Daoy (cell line): ENCODE data around the gene HOXB3. TPM values are rescaled to one million over a fixed set of nuclear protein-coding genes. Genes with fewer than 3 reads are reported as not detected.
"Not testable (repeated sequence)": the region's sequence is repeated elsewhere in the genome, so short reads cannot be mapped to it uniquely, and the experiment has no call there.

Experiments used
- DNase-seq: peaks from one replicate; pipeline ENCODE4 v3.0.0-alpha.2; 2015; ENCODE audit warnings: low read depth
- total RNA-seq: library from RNA; depleted of rRNA; stranded (reverse); fragments of >200 nt; shearing (Covaris generic); gene quantifications from 2 replicates; pipeline ENCODE4 v1.2.3, GENCODE V29; 2014

The HOXB3 gene
- total RNA-seq, 1 experiment from 2014 or later, result 1.3 TPM

DNA sequence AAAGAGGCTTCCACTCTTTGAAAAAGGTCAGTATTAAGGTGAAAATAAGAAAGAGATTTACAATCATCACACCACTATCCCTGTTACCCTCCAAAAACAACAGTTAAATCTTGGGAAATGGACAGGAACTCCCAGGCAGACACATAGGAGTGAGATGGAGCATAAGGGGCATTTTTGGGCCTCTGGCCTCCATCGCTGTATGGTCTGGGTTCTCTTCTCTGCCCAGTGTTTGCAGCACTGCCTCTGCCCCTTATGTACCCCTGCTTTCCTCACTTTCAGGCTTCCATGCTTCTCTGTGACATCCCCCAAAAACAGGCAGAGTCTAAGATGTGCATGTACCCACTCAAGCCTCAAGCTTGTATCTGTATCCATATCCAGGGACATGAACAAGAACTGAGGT is 44.5 kb downstream of the HOXB3 start:
- no peak for DNase-seq

DNA sequence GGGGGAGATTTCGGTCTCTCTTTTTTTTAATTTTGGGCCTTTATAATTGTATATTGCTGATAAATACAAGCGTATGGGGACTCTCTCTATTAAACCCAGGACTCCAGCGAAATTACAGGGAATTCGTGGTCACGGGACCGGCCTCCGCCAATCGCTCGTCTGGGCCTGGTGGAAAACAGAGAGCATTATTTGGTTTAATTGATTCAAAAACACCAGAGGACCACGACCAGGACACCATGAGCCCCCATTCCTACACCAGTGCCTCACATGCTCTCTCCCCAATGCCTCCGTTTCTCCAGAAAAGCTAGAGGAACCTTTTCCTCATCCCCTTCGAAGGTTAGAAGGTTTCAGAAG is 45.0 kb downstream of the HOXB3 start, which contains the start of gene HOXB2:
Gene HOXB2, minus strand, starts transcription at position 88 of the 354 bp plus-strand sequence. CDS start 198 bp downstream, outside the sequence.
- peak; percentile 46 for DNase-seq

DNA sequence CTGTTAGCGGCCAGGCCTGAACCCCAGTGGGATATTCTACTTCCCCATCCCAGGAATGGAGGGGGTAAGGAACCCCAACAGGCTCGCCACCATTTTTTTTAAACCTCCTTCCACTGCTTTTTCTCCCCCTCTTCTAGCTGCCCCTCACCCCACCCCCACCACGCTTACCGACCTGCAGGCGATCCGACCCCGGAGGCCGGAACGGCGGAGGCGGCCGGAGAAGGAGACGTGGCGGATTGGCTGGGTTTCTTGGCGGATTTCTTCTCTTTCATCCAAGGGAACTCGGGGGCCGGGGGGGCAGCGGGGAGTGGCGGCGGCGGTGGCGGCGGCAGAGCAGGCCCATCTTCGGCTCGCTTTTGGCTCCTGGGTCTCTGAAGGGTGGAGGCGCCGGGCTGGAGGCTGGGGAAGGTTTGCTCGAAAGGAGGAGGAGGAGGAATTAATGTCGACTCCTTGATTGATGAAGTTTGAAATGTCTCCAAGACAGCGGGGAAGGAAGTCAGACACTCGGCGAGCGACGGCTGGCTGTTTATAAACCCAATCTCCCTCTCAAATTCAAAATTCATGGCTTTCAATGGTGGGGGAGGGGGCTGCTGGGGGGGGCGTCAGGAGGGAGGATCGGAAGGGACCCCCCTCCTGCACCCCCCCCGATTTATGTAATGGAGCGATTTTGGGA is 45.6 kb downstream of the HOXB3 start:
- peak; percentile 61 for DNase-seq

DNA sequence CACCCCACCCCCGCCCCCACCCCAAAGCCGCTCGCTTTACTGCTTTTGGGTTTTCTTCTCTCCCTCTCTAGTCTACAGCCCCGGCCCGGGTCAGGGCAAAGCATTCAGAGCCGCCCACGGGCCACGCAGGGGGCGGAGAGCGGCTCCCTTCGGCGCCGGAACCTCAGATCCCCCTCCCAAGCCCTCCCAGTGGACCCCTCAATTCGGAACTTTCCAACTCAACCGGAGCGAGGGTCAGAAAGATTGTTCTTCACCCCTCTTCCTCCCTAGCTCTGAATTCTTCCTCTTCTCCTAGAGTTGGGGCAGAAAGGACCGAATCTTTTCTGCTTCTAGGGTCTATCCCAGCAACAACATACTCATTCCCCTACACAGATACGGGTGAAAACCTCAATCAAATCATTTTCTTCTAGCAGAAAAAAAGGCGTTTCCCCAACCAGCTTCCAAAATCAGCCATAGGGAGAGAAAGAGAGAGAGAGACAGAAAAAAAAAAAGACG is 46.1 kb downstream of the HOXB3 start:
- no peak for DNase-seq

DNA sequence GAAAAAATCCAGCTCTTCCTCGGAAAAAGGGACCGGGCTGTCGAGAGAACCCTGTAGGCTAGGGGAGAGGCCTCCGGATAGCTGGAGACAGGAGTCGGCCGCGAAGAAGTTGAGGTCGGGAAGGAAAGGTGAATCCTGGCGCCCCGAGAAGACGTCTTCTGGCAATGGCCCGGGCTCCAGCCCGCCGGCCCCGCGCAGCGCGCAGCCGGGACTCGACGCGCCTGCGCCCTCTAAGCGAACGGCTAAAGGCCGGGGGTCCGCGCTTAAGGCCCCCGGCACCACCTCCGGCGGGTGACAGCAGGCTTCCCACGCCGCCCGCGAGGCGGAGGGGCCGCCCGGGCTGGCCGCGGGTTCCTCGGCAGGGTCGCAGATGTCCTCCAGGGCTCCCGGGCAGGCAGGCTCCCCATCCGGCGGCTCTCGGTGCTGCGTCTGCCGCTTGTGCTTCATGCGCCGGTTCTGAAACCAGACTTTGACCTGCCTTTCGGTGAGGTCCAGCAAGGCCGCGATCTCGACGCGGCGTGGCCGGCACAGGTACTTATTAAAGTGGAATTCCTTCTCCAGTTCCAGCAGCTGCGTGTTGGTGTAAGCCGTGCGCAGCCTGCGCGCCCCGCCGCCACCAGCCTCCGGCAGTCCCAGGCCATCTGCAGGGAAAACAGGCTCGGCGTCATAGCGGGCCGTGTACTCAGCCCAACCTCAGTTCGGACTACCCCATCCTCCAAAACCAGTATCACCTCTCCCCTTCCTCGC is 46.8 kb downstream of the HOXB3 start:
- peak; percentile 59 for DNase-seq

DNA sequence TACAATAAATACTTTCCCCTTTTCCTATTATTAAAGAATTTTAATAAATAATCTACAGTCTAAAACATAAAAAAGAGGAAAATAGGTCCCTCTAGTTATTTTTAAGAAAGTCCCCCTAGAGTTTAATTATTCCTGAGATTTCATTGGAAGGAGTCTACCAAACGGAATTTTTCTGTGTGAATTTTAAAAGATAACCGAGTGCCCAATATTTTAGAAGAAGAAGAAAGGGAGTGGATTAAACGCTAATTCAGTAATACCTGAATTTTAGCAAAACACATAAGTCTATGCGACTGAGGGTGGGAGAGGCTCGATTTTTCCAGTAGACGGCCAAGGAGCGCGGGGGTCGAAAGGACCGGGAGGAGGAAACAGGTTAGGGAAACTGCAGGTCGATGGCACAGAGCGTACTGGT is 47.3 kb downstream of the HOXB3 start:
- DNase-seq, result no peak

DNA sequence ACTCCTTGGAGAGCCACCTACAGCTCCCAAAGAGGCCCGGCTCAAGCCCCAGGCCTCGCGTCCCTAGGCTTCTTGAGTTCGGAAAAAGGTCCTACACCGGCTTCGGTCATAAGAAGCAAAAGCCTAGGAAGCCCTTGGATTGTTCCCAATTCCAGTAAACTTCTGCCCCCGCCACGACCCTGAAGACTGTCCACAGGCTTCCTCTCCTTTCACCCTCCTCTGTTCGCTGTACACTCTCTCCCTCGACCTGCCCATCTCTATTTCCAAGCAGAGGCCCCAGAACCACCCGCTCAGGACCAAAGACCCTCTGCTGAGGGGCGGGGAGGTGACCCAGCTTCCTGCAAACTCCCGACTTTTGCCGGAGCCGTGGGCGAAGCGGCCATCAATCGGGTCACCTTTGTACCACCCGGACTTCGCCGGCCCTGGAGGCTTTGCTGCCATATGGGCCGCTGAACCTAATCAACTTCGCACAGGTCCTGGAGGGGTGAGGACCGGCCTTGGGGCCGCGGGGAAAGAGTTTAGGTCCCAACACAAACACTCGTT is 47.9 kb downstream of the HOXB3 start:
- DNase-seq, result peak; percentile 42

DNA sequence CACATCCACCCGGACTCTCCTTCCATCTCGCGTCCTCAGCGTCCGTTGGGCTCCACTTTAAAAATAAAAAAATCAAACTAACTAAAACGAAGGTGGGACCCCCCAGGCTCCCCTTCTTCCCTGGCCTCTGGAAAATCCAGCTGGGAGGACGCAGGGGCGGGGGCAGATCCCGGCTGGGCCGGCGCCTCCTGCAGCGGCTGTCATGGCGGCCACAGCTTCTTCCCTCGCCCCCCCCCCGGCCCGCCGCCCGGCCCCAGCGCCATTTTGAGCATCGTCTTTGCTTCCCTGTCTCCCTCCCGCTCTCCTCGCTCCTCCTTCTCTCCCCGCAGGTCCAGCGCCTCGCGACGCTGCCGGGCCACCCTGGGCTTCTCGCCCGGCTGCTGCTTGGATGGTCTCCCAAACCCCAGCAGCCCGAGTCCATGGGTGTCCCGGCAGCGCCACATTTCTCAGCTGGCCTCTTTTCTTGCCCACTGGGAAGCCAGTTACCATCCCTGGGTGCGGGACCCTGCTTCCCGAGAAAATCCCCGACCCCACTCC is 48.4 kb downstream of the HOXB3 start:
- peak; percentile 76 for DNase-seq

DNA sequence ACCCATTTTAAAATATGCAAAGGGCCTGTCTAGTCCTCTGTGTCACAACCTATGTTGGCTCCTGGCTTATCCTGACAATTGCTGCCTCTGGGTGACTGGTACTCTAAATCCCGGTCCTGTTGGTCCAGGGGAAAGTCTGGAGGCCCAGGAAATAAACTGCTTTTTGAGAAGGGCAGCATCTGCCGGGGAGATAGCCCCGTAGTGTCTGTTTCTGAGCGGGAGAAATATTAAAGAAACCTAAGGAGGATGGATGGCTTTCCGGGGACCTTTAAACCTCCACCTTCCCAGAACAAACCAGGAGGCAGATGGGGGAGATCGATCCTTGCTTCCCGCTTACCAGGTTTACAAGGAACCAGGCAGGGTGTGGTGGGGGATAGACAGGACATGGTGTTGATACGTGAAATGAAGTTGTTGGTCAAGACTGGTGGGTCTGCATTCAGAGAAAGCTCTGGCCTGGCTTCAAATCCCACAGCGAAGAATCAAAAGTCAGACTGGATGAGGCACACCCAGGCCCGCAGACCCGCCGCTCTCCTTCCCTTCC is 48.9 kb downstream of the HOXB3 start:
- no peak for DNase-seq

DNA sequence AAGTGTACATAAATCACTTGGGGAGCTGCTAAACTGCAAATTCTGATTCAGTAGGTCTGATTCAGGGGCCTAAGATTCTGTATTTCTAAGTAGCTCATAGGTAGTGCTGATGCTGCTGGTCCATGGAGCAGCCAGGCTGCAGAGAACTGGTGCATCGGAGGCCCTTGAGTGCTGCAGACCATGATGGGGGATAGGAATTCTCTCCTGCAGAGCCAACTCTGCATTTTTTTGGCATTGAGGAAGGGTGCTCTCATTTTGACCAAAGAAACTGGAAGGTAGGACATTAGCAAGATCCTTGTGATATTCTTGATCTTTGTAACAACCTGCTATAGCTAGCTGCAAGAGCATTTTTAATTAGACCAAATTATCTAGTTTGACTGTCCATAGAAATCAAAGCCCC is 49.8 kb downstream of the HOXB3 start:
- DNase-seq, result no peak

DNA sequence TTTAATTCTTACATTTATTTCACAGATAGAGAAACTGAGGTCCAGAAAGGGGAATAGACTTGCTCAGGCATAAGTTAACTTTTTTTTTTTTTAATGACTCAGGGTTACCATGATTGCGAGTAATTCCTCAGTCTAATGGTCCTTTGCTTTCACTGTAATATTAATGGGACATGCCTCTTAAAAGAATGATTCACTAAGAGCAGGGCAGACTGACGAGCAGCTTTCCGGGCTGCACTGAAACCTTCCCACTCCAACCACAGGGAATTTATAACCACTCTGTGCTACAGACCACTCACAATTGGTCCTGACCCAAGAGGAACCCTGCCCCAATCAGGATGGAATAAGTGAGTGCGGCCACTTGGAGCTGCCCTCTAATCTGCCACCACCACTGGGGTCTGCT is 50.9 kb downstream of the HOXB3 start:
- DNase-seq, result peak; percentile 68

DNA sequence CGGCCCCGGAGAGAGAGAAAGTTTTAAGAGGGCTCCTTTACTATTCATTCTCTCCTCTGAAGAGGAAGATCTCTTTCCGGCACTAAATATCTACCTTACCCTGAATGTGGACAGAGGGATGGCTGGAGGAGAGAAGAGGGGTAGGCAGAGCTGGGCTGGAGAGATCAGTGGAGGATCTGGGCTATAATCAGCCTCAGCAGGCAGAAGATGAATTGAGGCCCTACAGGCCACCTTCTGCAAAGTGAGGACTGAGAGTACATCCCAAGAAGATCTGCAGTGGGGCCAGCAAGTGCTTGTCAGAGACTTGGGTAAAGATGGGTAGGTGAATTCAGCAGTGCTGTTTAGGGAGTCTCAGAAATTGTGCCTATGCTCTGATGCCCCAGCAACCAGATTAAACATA is 52.7 kb downstream of the HOXB3 start:
- no peak for DNase-seq

DNA sequence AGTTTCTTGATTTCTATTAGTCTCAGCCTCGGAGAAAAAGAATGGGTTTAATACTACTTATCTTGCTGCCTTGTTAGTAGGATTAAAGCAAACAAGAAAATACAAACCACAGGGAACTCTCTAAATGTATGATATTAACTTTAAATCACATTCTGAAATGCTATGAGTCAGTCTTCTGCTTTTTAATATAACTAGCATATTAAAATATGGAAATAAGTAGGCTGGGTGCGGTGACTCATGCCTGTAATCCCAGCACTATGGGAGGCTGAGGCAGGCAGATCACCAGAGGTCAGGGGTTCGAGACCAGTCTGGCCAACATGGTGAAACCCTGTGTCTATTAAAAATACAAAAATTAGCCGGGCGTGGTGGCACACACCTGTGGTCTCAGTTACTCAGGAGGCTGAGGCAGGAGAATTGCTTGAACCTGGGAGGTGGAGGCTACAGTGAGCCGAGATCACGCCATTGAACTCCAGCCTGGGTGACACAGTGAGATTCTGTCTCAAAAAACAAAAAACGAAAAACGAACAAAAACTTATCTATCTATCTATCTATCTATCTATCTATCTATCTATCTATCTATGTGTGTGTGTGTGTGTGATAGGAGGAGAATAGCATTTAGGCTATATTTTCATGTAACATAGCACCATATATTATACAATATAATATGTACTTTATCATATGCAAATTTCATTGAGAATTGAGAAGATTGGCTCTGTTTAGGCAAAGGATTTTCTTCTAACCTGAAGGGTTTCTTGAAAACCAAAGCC is 54.1 kb downstream of the HOXB3 start:
- DNase-seq, result not testable (repeated sequence)

DNA sequence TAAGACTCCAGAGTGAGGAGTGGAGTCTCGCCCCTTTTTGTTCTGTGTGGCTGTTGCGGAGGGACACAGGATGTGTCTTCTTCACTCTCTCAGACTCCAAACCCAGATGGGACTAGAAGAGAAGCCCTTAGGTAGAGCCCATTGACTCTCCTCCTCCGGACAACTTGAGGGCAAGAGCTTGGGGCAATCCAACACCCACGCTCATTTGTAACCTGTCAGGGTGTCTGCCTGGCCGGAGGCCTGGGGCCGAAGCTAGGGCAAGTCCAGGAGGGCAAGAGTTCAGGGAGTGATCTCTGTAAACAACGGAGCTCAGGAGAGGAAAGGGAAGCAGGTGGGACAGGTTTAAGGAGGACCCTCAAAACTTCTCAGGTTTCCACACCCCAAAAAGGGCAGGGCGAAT is 57.8 kb downstream of the HOXB3 start:
- DNase-seq, result no peak

DNA sequence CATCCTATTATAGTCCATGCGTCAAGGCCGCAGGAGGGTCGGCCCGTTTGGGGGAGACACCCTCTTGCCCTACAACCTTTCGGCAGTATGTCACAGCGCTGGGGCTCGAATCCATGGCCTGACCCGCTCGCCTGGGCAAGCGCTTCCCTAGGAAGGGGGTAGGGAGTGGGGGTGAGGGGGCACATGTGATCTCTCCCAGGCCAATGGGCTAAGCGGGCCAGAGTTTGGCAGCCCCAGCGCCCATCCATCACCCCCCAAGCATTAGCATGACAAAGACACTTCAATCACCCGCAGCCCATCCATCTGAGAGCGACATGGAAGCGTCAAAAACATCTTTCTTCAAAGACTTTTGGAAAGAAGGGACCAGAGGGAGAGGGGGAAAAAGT is 59.2 kb downstream of the HOXB3 start, which contains the start of gene HOXB1:
Gene HOXB1, minus strand, starts transcription at position 125 of the 386 bp plus-strand sequence. Its CDS starts 107 bp downstream, at position 18.
- DNase-seq, result no peak

DNA sequence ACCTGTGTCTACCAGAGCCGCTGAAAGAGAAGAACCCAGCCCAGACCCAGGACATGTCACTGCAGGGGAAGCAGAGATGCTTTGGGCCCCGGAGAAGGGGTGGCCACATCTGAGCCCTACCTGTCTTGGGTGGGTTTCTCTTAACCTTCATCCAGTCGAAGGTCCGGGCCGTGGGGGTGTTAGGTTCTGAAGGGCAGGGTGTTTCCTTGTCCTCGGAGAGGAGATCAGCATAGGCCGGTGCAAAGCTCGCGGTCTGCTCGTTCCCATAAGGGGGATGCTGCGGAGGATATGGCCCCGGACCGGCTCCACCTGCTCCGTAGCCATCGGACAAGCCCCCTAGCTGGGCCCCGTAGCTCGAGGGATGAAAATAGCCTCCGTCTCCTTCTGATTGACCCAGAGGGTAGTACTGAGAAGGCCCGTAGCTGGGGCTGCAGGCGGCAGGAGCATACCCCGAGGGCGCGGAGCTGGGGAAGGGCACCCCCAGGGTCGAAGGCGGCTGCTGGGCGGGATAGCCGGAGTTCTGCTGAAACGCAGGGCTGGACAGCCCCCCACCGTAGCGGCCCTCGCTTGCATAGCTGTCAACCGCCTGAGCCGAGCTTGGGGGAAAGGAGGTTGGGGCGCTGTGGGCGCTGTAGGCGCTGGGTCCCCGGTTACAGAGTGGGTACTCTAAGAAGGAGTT is 59.7 kb downstream of the HOXB3 start:
- DNase-seq, result no peak

DNA sequence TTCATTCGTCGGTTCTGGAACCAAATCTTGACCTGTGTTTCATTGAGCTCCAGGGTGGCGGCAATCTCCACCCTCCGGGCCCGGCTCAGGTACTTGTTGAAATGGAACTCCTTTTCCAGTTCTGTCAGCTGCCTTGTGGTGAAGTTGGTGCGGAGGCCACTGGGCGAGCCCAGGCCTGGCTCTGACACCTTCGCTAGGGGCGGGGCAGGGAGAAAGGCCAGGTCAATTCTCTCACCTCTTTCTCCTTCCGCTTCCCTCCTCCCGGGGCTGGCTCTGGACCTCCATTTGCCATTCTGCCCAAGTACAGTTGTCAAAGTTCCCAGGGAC is 60.4 kb downstream of the HOXB3 start:
- no peak for DNase-seq

DNA sequence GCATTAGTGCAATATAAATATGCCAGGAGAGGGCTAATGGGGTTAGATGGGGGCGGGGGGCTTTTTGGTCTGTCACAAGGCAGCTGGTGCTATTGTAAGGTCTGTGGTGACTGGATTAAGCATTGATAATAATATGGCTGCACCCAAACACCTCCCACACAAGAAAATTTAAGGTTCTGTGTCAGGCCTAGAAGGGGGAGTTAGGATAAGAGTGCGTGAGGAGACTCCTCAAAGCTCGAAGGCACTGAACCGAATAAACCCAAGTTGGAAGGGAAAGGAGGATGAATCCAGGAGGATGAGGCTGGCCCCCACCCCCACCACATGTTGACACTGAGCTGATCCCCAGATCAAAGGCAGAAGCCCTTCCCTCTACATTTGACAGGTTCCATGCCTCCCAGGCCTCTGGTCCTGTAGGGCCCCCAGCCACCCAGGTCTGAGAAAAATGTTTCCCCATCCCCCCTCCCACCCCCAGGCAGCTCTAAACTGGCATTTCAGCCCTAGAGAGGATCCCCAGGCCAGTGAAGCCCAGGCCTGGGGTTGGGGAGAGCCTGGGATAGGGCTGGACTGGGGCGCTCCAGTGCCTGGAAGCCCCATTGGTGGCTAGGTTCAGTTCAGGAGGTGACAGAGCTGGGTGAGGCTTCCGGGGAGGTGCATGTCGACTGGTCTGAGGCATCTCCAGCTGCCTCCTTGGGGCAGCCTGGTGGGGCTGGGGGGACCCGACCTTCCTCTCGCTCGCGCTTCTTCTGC is 60.9 kb downstream of the HOXB3 start:
- DNase-seq, result no peak

DNA sequence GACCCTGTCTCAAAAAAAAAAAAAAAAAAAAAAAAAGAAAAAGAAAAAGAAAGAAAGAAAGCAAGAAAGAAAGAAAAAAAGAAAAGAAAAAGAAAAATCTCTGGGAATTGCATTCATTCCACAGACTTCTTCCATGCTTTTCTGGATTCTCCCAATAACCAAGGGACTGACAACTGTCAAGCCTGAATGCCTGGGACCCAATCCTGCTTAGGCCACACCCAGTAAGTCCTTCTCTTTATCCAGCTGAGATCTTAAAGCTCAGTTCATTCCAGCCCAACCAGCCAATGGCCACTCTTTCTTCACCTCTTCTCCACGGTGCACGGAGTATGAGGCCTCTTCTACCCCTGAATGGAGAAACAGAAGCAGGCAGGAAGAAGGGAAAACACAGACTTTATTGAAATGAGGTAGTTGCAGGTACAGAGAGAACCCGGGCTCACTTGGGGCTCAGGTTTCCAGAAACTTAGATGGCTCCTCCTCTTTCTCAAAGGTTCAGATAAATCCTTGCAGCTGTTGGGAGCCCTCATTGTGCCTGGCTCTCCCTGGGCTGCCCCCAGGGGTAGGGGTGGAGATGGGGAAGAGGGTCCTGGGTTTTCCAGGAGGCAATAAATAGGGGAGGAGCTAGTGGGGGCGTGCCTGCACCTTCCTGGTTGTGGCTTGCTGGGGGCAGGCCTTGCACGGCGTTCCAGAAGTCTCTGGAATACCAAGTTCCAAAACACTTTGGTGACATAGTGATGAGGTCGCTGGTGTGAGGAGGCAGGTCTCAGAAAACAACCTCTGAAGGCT is 61.7 kb downstream of the HOXB3 start:
- no peak for DNase-seq

DNA sequence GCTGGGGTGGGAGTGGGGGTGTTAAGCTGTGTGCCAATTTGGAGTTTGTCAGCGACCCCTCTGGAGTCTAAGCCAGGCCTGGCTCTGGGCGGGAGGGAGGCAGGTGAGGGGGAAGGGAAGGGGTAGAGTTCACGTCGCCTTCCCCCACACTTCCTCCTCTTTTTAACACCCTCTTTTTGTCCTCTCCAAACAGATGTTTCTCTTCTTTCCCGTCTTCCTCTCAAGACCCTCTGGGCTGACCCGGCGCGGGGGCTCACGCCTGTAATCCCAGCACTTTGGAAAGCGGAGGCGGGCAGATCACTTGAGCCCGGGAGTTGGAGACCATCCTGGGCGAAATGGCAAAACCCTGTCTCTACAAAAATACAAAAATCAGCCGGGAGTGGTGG is 62.5 kb downstream of the HOXB3 start:
- no peak for DNase-seq
